ENCODE results near the gene HERC6. TPM values are rescaled to one million over a fixed set of nuclear protein-coding genes. Genes with fewer than 3 reads are reported as not detected.

The HERC6 gene
- total and polyA plus RNA-seq, 2 experiments from 2014 or later: 3.4 to 7.3 TPM

- TF ChIP-seq REST (IDR thresholded peaks at IDR 0.05; ENCODE audit: unreplicated experiment) (no peak), EZH2phosphoT487 (IDR thresholded peaks at IDR 0.05; ENCODE audit: unreplicated experiment) (no peak), ZNF331 (CRISPR knock-in tag; IDR thresholded peaks at IDR 0.05; ENCODE audit: low read depth) (no peak), STAT1 (IDR thresholded peaks at IDR 0.05; ENCODE audit: unreplicated experiment) (no peak), POLR2AphosphoS5 (IDR thresholded peaks at IDR 0.05; ENCODE audit: low read depth) (no peak), CREB1 (CRISPR knock-in tag; IDR thresholded peaks at IDR 0.05; ENCODE audit: low read depth) (no peak)
- TF ChIP-seq, protein P1, sequence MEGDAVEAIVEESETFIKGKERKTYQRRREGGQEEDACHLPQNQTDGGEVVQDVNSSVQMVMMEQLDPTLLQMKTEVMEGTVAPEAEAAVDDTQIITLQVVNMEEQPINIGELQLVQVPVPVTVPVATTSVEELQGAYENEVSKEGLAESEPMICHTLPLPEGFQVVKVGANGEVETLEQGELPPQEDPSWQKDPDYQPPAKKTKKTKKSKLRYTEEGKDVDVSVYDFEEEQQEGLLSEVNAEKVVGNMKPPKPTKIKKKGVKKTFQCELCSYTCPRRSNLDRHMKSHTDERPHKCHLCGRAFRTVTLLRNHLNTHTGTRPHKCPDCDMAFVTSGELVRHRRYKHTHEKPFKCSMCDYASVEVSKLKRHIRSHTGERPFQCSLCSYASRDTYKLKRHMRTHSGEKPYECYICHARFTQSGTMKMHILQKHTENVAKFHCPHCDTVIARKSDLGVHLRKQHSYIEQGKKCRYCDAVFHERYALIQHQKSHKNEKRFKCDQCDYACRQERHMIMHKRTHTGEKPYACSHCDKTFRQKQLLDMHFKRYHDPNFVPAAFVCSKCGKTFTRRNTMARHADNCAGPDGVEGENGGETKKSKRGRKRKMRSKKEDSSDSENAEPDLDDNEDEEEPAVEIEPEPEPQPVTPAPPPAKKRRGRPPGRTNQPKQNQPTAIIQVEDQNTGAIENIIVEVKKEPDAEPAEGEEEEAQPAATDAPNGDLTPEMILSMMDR (conservative IDR thresholded peaks at IDR 0.05; ENCODE audit: low read depth in 2 of 2): no peak
- TF ChIP-seq, protein P2, sequence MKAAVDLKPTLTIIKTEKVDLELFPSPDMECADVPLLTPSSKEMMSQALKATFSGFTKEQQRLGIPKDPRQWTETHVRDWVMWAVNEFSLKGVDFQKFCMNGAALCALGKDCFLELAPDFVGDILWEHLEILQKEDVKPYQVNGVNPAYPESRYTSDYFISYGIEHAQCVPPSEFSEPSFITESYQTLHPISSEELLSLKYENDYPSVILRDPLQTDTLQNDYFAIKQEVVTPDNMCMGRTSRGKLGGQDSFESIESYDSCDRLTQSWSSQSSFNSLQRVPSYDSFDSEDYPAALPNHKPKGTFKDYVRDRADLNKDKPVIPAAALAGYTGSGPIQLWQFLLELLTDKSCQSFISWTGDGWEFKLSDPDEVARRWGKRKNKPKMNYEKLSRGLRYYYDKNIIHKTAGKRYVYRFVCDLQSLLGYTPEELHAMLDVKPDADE (IDR thresholded peaks at IDR 0.05): no peak
These were observed 42.2 kb downstream of the HERC6 start (continued) for GRCh38 chr4:88420844-88421243.

GRCh38 chr4:88422403-88422802 lies 43.8 kb downstream of the HERC6 start:
- H3F3A ChIP-seq (replicated peaks; ENCODE audit: low read depth): no peaks in the 10 kb centered on the region
- no peaks in the 10 kb centered on the region for H3K4me1 Mint-ChIP-seq

More at GRCh38 chr4:88422403-88422802, 43.8 kb downstream of the HERC6 start:
- Histone ChIP-seq H3K9me2 (ENCODE audit: insufficient read depth) (no peaks in the 10 kb centered on the region), H3K4me1 (ENCODE audit: insufficient read depth) (no peaks in the 10 kb centered on the region), H3K27me3 (ENCODE audit: insufficient read depth) (no peaks in the 10 kb centered on the region), H3K4me3 (no peak overlapping the region), H3K27ac (ENCODE audit: low read depth) (no peak overlapping the region), H2AFZ (no peak overlapping the region), H3K36me3 (ENCODE audit: insufficient read depth) (no peaks in the 10 kb centered on the region), H3K79me2 (replicated peaks; ENCODE audit: insufficient read depth) (no peaks in the 10 kb centered on the region), H4K20me1 (replicated peaks; ENCODE audit: insufficient read depth) (no peaks in the 10 kb centered on the region), H3K4me2 (no peak overlapping the region)
- no peak for ATAC-seq
- no peak for TF ChIP-seq EZH2phosphoT487 (IDR thresholded peaks at IDR 0.05; ENCODE audit: unreplicated experiment)
- TF ChIP-seq, protein P1 (conservative IDR thresholded peaks at IDR 0.05; ENCODE audit: low read depth in 2 of 2): no peak
- Mint-ChIP-seq H3K4me3 (no peak overlapping the region), H3K27me3 (ENCODE audit: insufficient read depth, low read depth, poor library complexity) (no peaks in the 10 kb centered on the region), H3K27ac (no peak overlapping the region), H3K36me3 (ENCODE audit: low read depth) (no peaks in the 10 kb centered on the region), H3K9me3 (no peaks in the 10 kb centered on the region)
- DNase-seq (ENCODE audit: low spot score): no peak
